Measurements from ENCODE around the gene BRAF.
"Not testable (repeated sequence)": the region's sequence is repeated elsewhere in the genome, so short reads cannot be mapped to it uniquely, and the experiment has no call there.

Gene BRAF

GRCh38 chr7:140681766-140682165 lies 243.0 kb downstream of the BRAF start:
- no peak for DNase-seq (ENCODE audit: low read depth, low spot score)

- no peak for DNase-seq (ENCODE audit: low read depth, low spot score)
Measured at GRCh38 chr7:140680886-140681285, 243.8 kb downstream of the BRAF start.

- no peak for DNase-seq (ENCODE audit: low read depth, low spot score)
Measured at GRCh38 chr7:140679186-140679585, 245.5 kb downstream of the BRAF start.

- no peak for DNase-seq (ENCODE audit: low read depth, low spot score)
Measured at GRCh38 chr7:140678816-140679130, 246.0 kb downstream of the BRAF start.

- no peak for DNase-seq (ENCODE audit: low read depth, low spot score)
Measured at GRCh38 chr7:140678081-140678815, 246.5 kb downstream of the BRAF start.

GRCh38 chr7:140677496-140677895 lies 247.2 kb downstream of the BRAF start:
- no peak for DNase-seq (ENCODE audit: low read depth, low spot score)

GRCh38 chr7:140676956-140677355 lies 247.8 kb downstream of the BRAF start:
- not testable (repeated sequence) for DNase-seq (ENCODE audit: low read depth, low spot score)

GRCh38 chr7:140676306-140676705 lies 248.4 kb downstream of the BRAF start:
- no peak for DNase-seq (ENCODE audit: low read depth, low spot score)

- DNase-seq (ENCODE audit: low read depth, low spot score), result no peak
Measured at GRCh38 chr7:140675726-140676125, 249.0 kb downstream of the BRAF start.

GRCh38 chr7:140674899-140675701 lies 249.6 kb downstream of the BRAF start:
- DNase-seq (ENCODE audit: low read depth, low spot score), result no peak

- DNase-seq (ENCODE audit: low read depth, low spot score), result no peak
Measured at GRCh38 chr7:140674356-140674800, 250.4 kb downstream of the BRAF start.

GRCh38 chr7:140673774-140674155 lies 251.0 kb downstream of the BRAF start:
- DNase-seq (ENCODE audit: low read depth, low spot score), result no peak

- DNase-seq (ENCODE audit: low read depth, low spot score), result no peak
Measured at GRCh38 chr7:140673063-140673773, 251.5 kb downstream of the BRAF start.

GRCh38 chr7:140672382-140673062 lies 252.2 kb downstream of the BRAF start, which contains the start of gene ADCK2:
Gene ADCK2, plus strand, starts transcription at chr7:140672945. Its CDS starts 386 bp downstream, at chr7:140673331.
- no peak for DNase-seq (ENCODE audit: low read depth, low spot score)

GRCh38 chr7:140671966-140672365 lies 252.8 kb downstream of the BRAF start:
- no peak for DNase-seq (ENCODE audit: low read depth, low spot score)

GRCh38 chr7:140670343-140670935 lies 254.3 kb downstream of the BRAF start:
- no peak for DNase-seq (ENCODE audit: low read depth, low spot score)

GRCh38 chr7:140669862-140670261 lies 254.9 kb downstream of the BRAF start:
- DNase-seq (ENCODE audit: low read depth, low spot score), result not testable (repeated sequence)

- no peak for DNase-seq (ENCODE audit: low read depth, low spot score)
Measured at GRCh38 chr7:140669352-140669751, 255.4 kb downstream of the BRAF start.

Measured in smooth muscle cell of the brain vasculature (primary cell).